K562 (cell line): ENCODE data around the gene EPB41L4B.

ENCODE experiments used
- ATF1 ChIP-seq, 2 experiments: fragments of 450-650 bp in 1 of 2; IDR thresholded peaks; 2 replicates each; pipeline ENCODE4 v1.6.1; 2016; ENCODE audit warnings: missing compliant biosample characterization in 1 of 2, missing genetic modification characterization in 1 of 2
- CCAR2 ChIP-seq: fragments of 200-400 bp; formaldehyde crosslinking; IDR thresholded peaks from 2 replicates; pipeline ENCODE4 v1.6.1; 2017; ENCODE audit warnings: mild to moderate bottlenecking, low read depth, low read length
- EP300 ChIP-seq: IDR thresholded peaks from 2 replicates; pipeline ENCODE4 v1.6.1; 2012; ENCODE audit warnings: low read length, improper control_type of control experiment
- EZH2 ChIP-seq: IDR thresholded peaks from 2 replicates; pipeline ENCODE4 v1.6.1; 2012; ENCODE audit warnings: low read depth, mild to moderate bottlenecking, inconsistent platforms, low read length, borderline replicate concordance
- POLR2H ChIP-seq: IDR thresholded peaks from 2 replicates; pipeline ENCODE4 v1.6.1; 2016; ENCODE audit warnings: missing genetic modification characterization, low read depth, mild to moderate bottlenecking, control low read depth, missing compliant biosample characterization, moderate library complexity
- TAF7 ChIP-seq: fragments of 450-650 bp; IDR thresholded peaks from 2 replicates; pipeline ENCODE4 v1.6.1; 2016; ENCODE audit warnings: missing genetic modification characterization, missing compliant biosample characterization
- TAF9B ChIP-seq: fragments of 450-650 bp; IDR thresholded peaks from 2 replicates; pipeline ENCODE4 v1.6.1; 2018; ENCODE audit warnings: mild to moderate bottlenecking; ENCODE audit not compliant: partially characterized antibody
- ZNF239 ChIP-seq: fragments of 250-450 bp; sonication (Bioruptor Pico); IDR thresholded peaks from 2 replicates; pipeline ENCODE4 v1.4.0; 2020; ENCODE audit warnings: mild to moderate bottlenecking
- TF ChIP-seq, protein P1 (sequence below): fragments of 450-650 bp; formaldehyde crosslinking; IDR thresholded peaks from 2 replicates; pipeline ENCODE4 v1.4.0; 2022; ENCODE audit warnings: missing genetic modification characterization

DNA sequence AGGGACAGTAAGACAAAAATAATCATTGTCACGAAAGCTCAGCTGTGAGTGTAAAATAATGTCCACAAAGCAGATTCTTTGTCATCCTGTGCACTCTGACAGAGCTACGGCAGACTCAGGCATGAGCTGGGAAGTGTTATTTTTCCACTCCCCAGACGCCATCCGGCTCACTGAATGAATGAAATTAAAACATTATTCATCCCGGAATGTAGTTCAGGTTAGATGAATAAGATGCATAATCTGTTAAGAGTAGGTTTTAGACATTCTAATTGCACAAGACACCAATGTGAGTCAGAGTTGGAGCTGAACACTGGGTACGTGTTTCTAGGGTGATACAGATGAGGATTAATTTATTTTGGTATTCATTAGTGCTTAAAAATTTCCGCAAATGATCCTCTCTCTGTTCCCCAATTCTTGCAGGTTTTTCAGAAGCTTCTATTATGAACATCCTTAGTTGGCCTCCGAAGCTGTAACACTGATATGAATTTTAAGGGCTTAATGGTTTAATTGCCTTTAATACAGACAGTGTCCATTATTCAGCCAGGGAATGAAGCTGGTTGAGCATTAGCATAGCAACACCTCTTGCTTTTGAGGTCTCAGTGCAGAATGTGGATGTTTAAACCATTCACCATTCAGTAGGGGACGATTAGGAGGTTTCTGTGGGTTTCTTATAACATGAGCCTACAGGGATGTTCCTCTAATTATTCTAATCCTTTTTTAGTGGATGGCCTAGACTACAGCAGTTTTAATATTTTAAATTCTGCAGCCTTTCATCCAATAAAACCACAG is 88.2 kb downstream of the EPB41L4B start:
- no peak for TF ChIP-seq EZH2
- no peak for TF ChIP-seq CCAR2
- no peak for TF ChIP-seq TAF7 (tag)
- TF ChIP-seq ZNF239 (CRISPR knock-in tag), result no peak
- TF ChIP-seq TAF9B, result no peak
- no peak for TF ChIP-seq EP300
- no peak for TF ChIP-seq ATF1 (CRISPR knock-in tag; IDR thresholded peaks at IDR 0.05)
- TF ChIP-seq ATF1 (tag; IDR thresholded peaks at IDR 0.05), result no peak
- TF ChIP-seq, protein P1, sequence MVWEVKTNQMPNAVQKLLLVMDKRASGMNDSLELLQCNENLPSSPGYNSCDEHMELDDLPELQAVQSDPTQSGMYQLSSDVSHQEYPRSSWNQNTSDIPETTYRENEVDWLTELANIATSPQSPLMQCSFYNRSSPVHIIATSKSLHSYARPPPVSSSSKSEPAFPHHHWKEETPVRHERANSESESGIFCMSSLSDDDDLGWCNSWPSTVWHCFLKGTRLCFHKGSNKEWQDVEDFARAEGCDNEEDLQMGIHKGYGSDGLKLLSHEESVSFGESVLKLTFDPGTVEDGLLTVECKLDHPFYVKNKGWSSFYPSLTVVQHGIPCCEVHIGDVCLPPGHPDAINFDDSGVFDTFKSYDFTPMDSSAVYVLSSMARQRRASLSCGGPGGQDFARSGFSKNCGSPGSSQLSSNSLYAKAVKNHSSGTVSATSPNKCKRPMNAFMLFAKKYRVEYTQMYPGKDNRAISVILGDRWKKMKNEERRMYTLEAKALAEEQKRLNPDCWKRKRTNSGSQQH (CRISPR knock-in tag), result no peak
- no peak for TF ChIP-seq POLR2H (tag)
